Measurements from ENCODE around the gene ATP6V1E1. TPM values are rescaled to one million over a fixed set of nuclear protein-coding genes. Genes with fewer than 3 reads are reported as not detected.
A peak's percentile ranks its signal among the peaks of the same experiment; 100 is the strongest.

The ATP6V1E1 gene
- total RNA-seq, 2 donors from 2014 or later, result 38.1 to 58.7 TPM

- H3K27ac ChIP-seq, result no peak overlapping the region
- no peak overlapping the region for H3K4me3 ChIP-seq
- 82 to 87% methylated on average over 3 of the region's 3 CpGs for WGBS, 2 donors
- DNase-seq (no peak), ATAC-seq (no peak)
- no peaks in the 10 kb centered on the region for H3K36me3 ChIP-seq (replicated peaks in 1 of 2; ENCODE audit: insufficient read depth in 1 of 2, low read depth in 2 of 2)
- intact Hi-C loops (cut with DNase I), result no loop called here
- H3K27me3 ChIP-seq, result no peaks in the 10 kb centered on the region
- peaks cover 12% of the 10 kb centered on the region for H3K4me1 ChIP-seq
- no peaks in the 10 kb centered on the region for H3K9me3 ChIP-seq
- TF ChIP-seq POLR2A (IDR thresholded peaks at IDR 0.05) (no peak), CTCF (IDR thresholded peaks at IDR 0.05) (no peak)
These were observed 6.1 kb upstream of the ATP6V1E1 start for GRCh38 chr22:17634696-17635095.

- WGBS, 2 donors, result 77 to 78% methylated on average over 3 of the region's 3 CpGs
- TF ChIP-seq CTCF (IDR thresholded peaks at IDR 0.05) (no peak), POLR2A (IDR thresholded peaks at IDR 0.05) (no peak)
- DNase-seq (no peak), ATAC-seq (no peak)
- H3K4me3 ChIP-seq, result no peak overlapping the region
- intact Hi-C loops (cut with DNase I), result no loop called here
- H3K27me3 ChIP-seq, result no peaks in the 10 kb centered on the region
- no peak overlapping the region for H3K27ac ChIP-seq
- H3K9me3 ChIP-seq, result no peaks in the 10 kb centered on the region
- no peaks in the 10 kb centered on the region for H3K36me3 ChIP-seq (replicated peaks in 1 of 2; ENCODE audit: insufficient read depth in 1 of 2, low read depth in 2 of 2)
- H3K4me1 ChIP-seq, result peaks cover 13% of the 10 kb centered on the region
These were observed 5.4 kb upstream of the ATP6V1E1 start for GRCh38 chr22:17633998-17634323.

- no peak overlapping the region for H3K27ac ChIP-seq
- ATAC-seq (no peak), DNase-seq (no peak)
- WGBS, 2 donors, result 62 to 72% methylated on average over 4 of the region's 4 CpGs
- intact Hi-C loops (cut with DNase I), result no loop called here
- H3K27me3 ChIP-seq, result no peaks in the 10 kb centered on the region
- peaks cover 14% of the 10 kb centered on the region for H3K4me1 ChIP-seq
- no peaks in the 10 kb centered on the region for H3K9me3 ChIP-seq
- H3K36me3 ChIP-seq (replicated peaks in 1 of 2; ENCODE audit: insufficient read depth in 1 of 2, low read depth in 2 of 2), result no peaks in the 10 kb centered on the region
- TF ChIP-seq CTCF (IDR thresholded peaks at IDR 0.05) (no peak), POLR2A (IDR thresholded peaks at IDR 0.05) (no peak)
- no peak overlapping the region for H3K4me3 ChIP-seq
These were observed 4.9 kb upstream of the ATP6V1E1 start for GRCh38 chr22:17633217-17633997.

- 94 to 96% methylated on average over 9 of the region's 9 CpGs for WGBS, 2 donors
- Histone ChIP-seq H3K4me1 (peaks cover 23% of the 10 kb centered on the region), H3K36me3 (replicated peaks in 1 of 2; ENCODE audit: insufficient read depth in 1 of 2, low read depth in 2 of 2) (no peaks in the 10 kb centered on the region), H3K4me3 (no peak overlapping the region), H3K27me3 (no peaks in the 10 kb centered on the region), H3K27ac (no peak overlapping the region), H3K9me3 (no peaks in the 10 kb centered on the region)
- intact Hi-C loops (cut with DNase I), result no loop called here
- TF ChIP-seq CTCF (IDR thresholded peaks at IDR 0.05), result no peak
- TF ChIP-seq POLR2A (IDR thresholded peaks at IDR 0.05), result no peak
- DNase-seq, result no peak
- ATAC-seq, result no peak
These were observed 2.6 kb upstream of the ATP6V1E1 start for GRCh38 chr22:17631076-17631565.

GRCh38 chr22:17629641-17630040 is 1.1 kb upstream of the ATP6V1E1 start:
- no peak for ATAC-seq
- Histone ChIP-seq H3K4me1 (peaks cover 23% of the 10 kb centered on the region), H3K27me3 (no peaks in the 10 kb centered on the region), H3K27ac (peak overlapping the region in 1 of 4 donors; percentile 96), H3K36me3 (replicated peaks in 1 of 2; ENCODE audit: insufficient read depth in 1 of 2, low read depth in 2 of 2) (no peaks in the 10 kb centered on the region), H3K4me3 (no peak overlapping the region), H3K9me3 (no peaks in the 10 kb centered on the region)
- no peak for TF ChIP-seq CTCF (IDR thresholded peaks at IDR 0.05)
- no peak for TF ChIP-seq POLR2A (IDR thresholded peaks at IDR 0.05)
- intact Hi-C loops (cut with DNase I), result no loop called here
- 75 to 87% methylated on average over 7 of the region's 7 CpGs for WGBS, 2 donors
- DNase-seq, result no peak

Data from body of pancreas (tissue), 4 donors.